Stromal cell of bone marrow (primary cell): ENCODE data around the gene DCAF5.
A peak's percentile ranks its signal among the peaks of the same experiment; 100 is the strongest.

Experiments
- DNase-seq: peaks from one replicate; pipeline ENCODE4 v3.0.0-alpha.2; 2012; ENCODE audit warnings: low read depth

The DCAF5 gene

GRCh38 chr14:69005432-69006148, 147.3 kb downstream of the DCAF5 start:
- peak; percentile 95 for DNase-seq

GRCh38 chr14:69004731-69005431, 148.0 kb downstream of the DCAF5 start:
- DNase-seq = no peak

- no peak for DNase-seq
Measured at GRCh38 chr14:69003626-69004025, 149.3 kb downstream of the DCAF5 start.

DNA sequence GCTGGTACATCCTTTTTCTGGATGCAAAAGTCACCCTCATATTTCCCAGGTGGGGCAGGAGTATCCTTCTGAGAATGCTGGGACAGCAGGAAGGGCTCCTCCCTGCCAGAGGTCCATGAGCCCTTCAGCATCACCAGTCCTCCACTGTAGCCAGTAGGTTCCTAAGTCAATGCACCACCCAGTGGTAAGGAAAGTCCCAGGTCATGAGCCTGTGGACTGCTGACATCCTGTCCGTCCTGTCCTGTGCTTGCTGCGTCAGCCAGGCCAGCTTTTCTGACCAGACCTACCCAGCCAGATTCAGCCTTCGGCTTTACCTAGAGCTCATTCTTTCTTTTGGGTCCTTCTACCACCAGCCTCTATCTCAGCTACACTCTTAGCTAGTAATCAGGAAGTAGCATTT, 150.8 kb downstream of the DCAF5 start:
- DNase-seq = no peak

DNA sequence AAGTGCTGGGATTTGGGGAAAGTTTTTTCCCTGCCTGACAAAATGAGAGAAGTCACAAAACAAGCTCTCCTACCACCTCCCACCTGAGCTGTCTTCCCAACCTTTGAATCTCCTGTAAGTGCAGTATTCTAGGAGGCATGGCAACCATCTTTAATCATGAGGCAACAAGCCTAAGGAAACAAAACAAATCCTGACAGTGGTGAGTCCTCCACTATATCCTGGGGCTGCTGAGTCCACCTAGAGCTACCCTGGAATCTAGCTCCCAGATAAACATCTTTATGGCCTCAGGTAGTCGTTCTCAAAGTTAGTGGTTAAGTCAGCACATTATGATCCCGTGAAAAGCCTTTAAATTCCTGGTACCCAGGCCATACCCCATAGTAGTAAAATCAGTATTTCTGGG, 151.5 kb downstream of the DCAF5 start:
- DNase-seq = no peak
